Measurements from ENCODE around the gene CNTN2. TPM values are rescaled to one million over a fixed set of nuclear protein-coding genes. Genes with fewer than 3 reads are reported as not detected.

CNTN2 gene
- total and polyA plus RNA-seq, 2 of the 8 experiments (the other 6 are each of a cell fraction or from before 2014, with no cell fraction given): 1.2 to 3.9 TPM

GRCh38 chr1:205043866-205044265 is 854 bp downstream of the CNTN2 start:
- Histone ChIP-seq H3K9ac (replicated peaks in 1 of 4; ENCODE audit: extremely low read depth in 1 of 4, low read depth in 3 of 4, low read length in 3 of 4) (no peak overlapping the region), H3K56ac (replicated peaks; ENCODE audit: insufficient read length, low read depth, low read length) (no peak overlapping the region), H3K4ac (replicated peaks; ENCODE audit: insufficient read length, low read depth, low read length) (no peak overlapping the region), H4K20me1 (replicated peaks in 1 of 2; ENCODE audit: control insufficient read depth in 1 of 2, insufficient read depth in 2 of 2, low read length in 2 of 2) (peaks cover 0 to 1% of the 10 kb centered on the region in 2 experiments), H4K91ac (replicated peaks; ENCODE audit: insufficient read length, low read length) (no peak overlapping the region), H3K79me1 (ENCODE audit: low read depth, low read length) (no peaks in the 10 kb centered on the region), H2BK15ac (ENCODE audit: low read length) (no peak overlapping the region), H2BK20ac (ENCODE audit: low read length) (no peak overlapping the region), H3K9me3 (ENCODE audit: insufficient read depth in 2 of 2, low read depth in 1 of 2, low read length in 1 of 2) (no peaks in the 10 kb centered on the region), H3K14ac (ENCODE audit: insufficient read length) (no peak overlapping the region), H4K5ac (ENCODE audit: insufficient read length, low read depth, low read length) (no peak overlapping the region), H4K8ac (ENCODE audit: extremely low read depth, insufficient read depth, low read length) (no peak overlapping the region), H2AFZ (ENCODE audit: low read length) (no peak overlapping the region), H3K23me2 (ENCODE audit: low read depth, low read length) (peaks cover 3% of the 10 kb centered on the region; the same call in 1 of the 2 replicates), H3K27ac (ENCODE audit: low read depth, low read length) (no peak overlapping the region), H2BK5ac (ENCODE audit: low read depth, low read length) (no peak overlapping the region), H2AK5ac (ENCODE audit: low read depth, low read length) (no peak overlapping the region), H2BK120ac (replicated peaks; ENCODE audit: low read depth, low read length) (no peak overlapping the region), H3K4me2 (ENCODE audit: insufficient read depth in 1 of 2, low read depth in 2 of 2, low read length in 2 of 2) (peak overlapping the region; percentile 57 to 90), H3K36me3 (ENCODE audit: control insufficient read depth in 2 of 4, insufficient read depth in 4 of 4, low read length in 3 of 4) (no peaks in the 10 kb centered on the region), H3K79me2 (ENCODE audit: control insufficient read depth in 1 of 2, insufficient read depth in 2 of 2, low read length in 2 of 2) (no peaks in the 10 kb centered on the region), H3K4me3 (ENCODE audit: extremely low read depth in 1 of 4, insufficient read depth in 2 of 4, low read depth in 3 of 4, low read length in 4 of 4) (peak overlapping the region in 1 of 4 experiments; percentile 56; a peak in 1 of 8 replicates), H3K23ac (ENCODE audit: insufficient read length) (no peak overlapping the region), H2BK12ac (ENCODE audit: low read depth, low read length) (peak overlapping the region; percentile 43; the same call in 1 of the 2 replicates), H3K27me3 (replicated peaks in 1 of 4; ENCODE audit: control insufficient read depth in 3 of 4, extremely low read depth in 1 of 4, insufficient read depth in 3 of 4, low read length in 3 of 4) (peaks cover 0 to 32% (median 18%) of the 10 kb centered on the region in 4 experiments; a peak in 5 of 7 replicates), H3K18ac (ENCODE audit: extremely low read depth, low read length) (no peak overlapping the region), H3K4me1 (replicated peaks in 1 of 4; ENCODE audit: control insufficient read depth in 3 of 4, insufficient read depth in 4 of 4, low read length in 3 of 4) (peaks cover 13 to 27% (median 16%) of the 10 kb centered on the region in 4 experiments)
- DNase-seq (ENCODE audit: low read depth in 1 of 2, low spot score in 2 of 2) (no peak), FAIRE-seq (no peak)
- WGBS, 2 experiments (ENCODE audit: extremely low coverage in 1 of 2, insufficient coverage in 1 of 2, insufficient read length in 1 of 2, insufficient replicate concordance in 2 of 2, low coverage in 1 of 2, low lambda C conversion rate in 2 of 2, missing lambda C conversion rate in 1 of 2): 55% methylated on average over 2 of the region's 4 CpGs; no CpG with 5 or more reads in 1 of the 2 experiments
- ChIA-PET POLR2A (ENCODE audit: partially characterized antibody) (interaction anchor here (0.9 to 1.3 kb wide), 4 partner anchors 9 to 52 kb away, joined by 3 read pairs; no protein-coding TSS in a partner anchor), CTCF (ENCODE audit: partially characterized antibody) (interaction anchor here (0.7 to 2.2 kb wide), 6 partner anchors 10 to 56 kb away, joined by 3 to 12 read pairs (median 3); no protein-coding TSS in a partner anchor)
- TF ChIP-seq ATF3 (IDR thresholded peaks at IDR 0.05; ENCODE audit: insufficient read depth, low read depth, low read length) (no peak), NANOG (IDR thresholded peaks at IDR 0.05; ENCODE audit: insufficient read depth, low read depth, low read length, poor library complexity, severe bottlenecking) (no peak), POLR2AphosphoS5 (IDR thresholded peaks at IDR 0.05; ENCODE audit: low read depth, low read length) (no peak), HDAC6 (IDR thresholded peaks at IDR 0.05; ENCODE audit: low read depth, low read length) (no peak), JUN (IDR thresholded peaks at IDR 0.05; ENCODE audit: low read depth, low read length) (no peak), BCL11A (IDR thresholded peaks at IDR 0.05; ENCODE audit: low read depth in 2 of 2, low read length in 2 of 2) (no peak), CEBPB (IDR thresholded peaks at IDR 0.05; ENCODE audit: low read depth, low read length) (no peak), CTCF (IDR thresholded peaks at IDR 0.05; ENCODE audit: control extremely low read depth in 1 of 3, insufficient read depth in 1 of 3, low read depth in 1 of 3, low read length in 3 of 3) (no peak), SP2 (IDR thresholded peaks at IDR 0.05; ENCODE audit: low read length) (no peak), JUND (IDR thresholded peaks at IDR 0.05; ENCODE audit: low read length) (no peak), FOSL1 (IDR thresholded peaks at IDR 0.05; ENCODE audit: insufficient read depth, low read depth, low read length) (no peak)

All from H1 (cell line).